ENCODE measurements around the gene FOXN3.

FOXN3 gene

GRCh38 chr14:89277203-89277602, 139.8 kb downstream of the FOXN3 start:
- no peak for DNase-seq (ENCODE audit: low spot score)

GRCh38 chr14:89276424-89276975, 140.5 kb downstream of the FOXN3 start:
- no peak for DNase-seq (ENCODE audit: low spot score)

GRCh38 chr14:89270439-89271227, 146.4 kb downstream of the FOXN3 start:
- DNase-seq (ENCODE audit: low spot score) = no peak

- DNase-seq (ENCODE audit: low spot score) = no peak
Measured at GRCh38 chr14:89269404-89269803, 147.6 kb downstream of the FOXN3 start.

- no peak for DNase-seq (ENCODE audit: low spot score)
Measured at GRCh38 chr14:89268514-89268913, 148.5 kb downstream of the FOXN3 start.

- no peak for DNase-seq (ENCODE audit: low spot score)
Measured at GRCh38 chr14:89267656-89268055, 149.4 kb downstream of the FOXN3 start.

- DNase-seq (ENCODE audit: low spot score) = no peak
Measured at GRCh38 chr14:89267163-89267562, 149.9 kb downstream of the FOXN3 start.

- no peak for DNase-seq (ENCODE audit: low spot score)
Measured at GRCh38 chr14:89266754-89267153, 150.3 kb downstream of the FOXN3 start.

GRCh38 chr14:89265234-89265633, 151.8 kb downstream of the FOXN3 start:
- DNase-seq (ENCODE audit: low spot score) = peak; percentile 57

- no peak for DNase-seq (ENCODE audit: low spot score)
Measured at GRCh38 chr14:89264196-89264800, 152.7 kb downstream of the FOXN3 start.

- DNase-seq (ENCODE audit: low spot score) = no peak
Measured at GRCh38 chr14:89262041-89262440, 155.0 kb downstream of the FOXN3 start.

GRCh38 chr14:89260898-89261297, 156.1 kb downstream of the FOXN3 start:
- DNase-seq (ENCODE audit: low spot score) = no peak

GRCh38 chr14:89259951-89260609, 157.0 kb downstream of the FOXN3 start:
- DNase-seq (ENCODE audit: low spot score) = no peak

- no peak for DNase-seq (ENCODE audit: low spot score)
Measured at GRCh38 chr14:89258728-89259273, 158.2 kb downstream of the FOXN3 start.

- no peak for DNase-seq (ENCODE audit: low spot score)
Measured at GRCh38 chr14:89256951-89257350, 160.1 kb downstream of the FOXN3 start.

- DNase-seq (ENCODE audit: low spot score) = no peak
Measured at GRCh38 chr14:89256283-89256682, 160.8 kb downstream of the FOXN3 start.

- no peak for DNase-seq (ENCODE audit: low spot score)
Measured at GRCh38 chr14:89255852-89256251, 161.2 kb downstream of the FOXN3 start.

GRCh38 chr14:89255012-89255411, 162.0 kb downstream of the FOXN3 start:
- no peak for DNase-seq (ENCODE audit: low spot score)

GRCh38 chr14:89254166-89254909, 162.7 kb downstream of the FOXN3 start:
- DNase-seq (ENCODE audit: low spot score) = peak; percentile 79

GRCh38 chr14:89252887-89253532, 164.0 kb downstream of the FOXN3 start:
- peak; percentile 68 for DNase-seq (ENCODE audit: low spot score)

GRCh38 chr14:89251061-89251460, 166.0 kb downstream of the FOXN3 start:
- DNase-seq (ENCODE audit: low spot score) = no peak
